ENCODE data around the gene KRTAP1-1.
"Not testable (repeated sequence)": the region's sequence is repeated elsewhere in the genome, so short reads cannot be mapped to it uniquely, and the experiment has no call there.

The KRTAP1-1 gene

GRCh38 chr17:41013181-41013580 lies 28.1 kb downstream of the KRTAP1-1 start:
- in situ Hi-C loops (cut with MboI; ENCODE audit: low sequenced_read_pairs) = no loop called here

- in situ Hi-C loops (cut with MboI; ENCODE audit: low sequenced_read_pairs) = no loop called here
Observed at GRCh38 chr17:41012326-41013120, 28.7 kb downstream of the KRTAP1-1 start.

GRCh38 chr17:41010441-41010840 lies 30.8 kb downstream of the KRTAP1-1 start:
- in situ Hi-C loops (cut with MboI; ENCODE audit: low sequenced_read_pairs) = no loop called here

- in situ Hi-C loops (cut with MboI; ENCODE audit: low sequenced_read_pairs) = no loop called here
Observed at GRCh38 chr17:41009936-41010335, 31.3 kb downstream of the KRTAP1-1 start.

- in situ Hi-C loops (cut with MboI; ENCODE audit: low sequenced_read_pairs) = no loop called here
Observed at GRCh38 chr17:41009301-41009760, 31.9 kb downstream of the KRTAP1-1 start.

GRCh38 chr17:41008811-41009210 lies 32.4 kb downstream of the KRTAP1-1 start, which contains the start of gene KRTAP3-1:
TSS of gene KRTAP3-1 (minus strand) at chr17:41009128. CDS start at chr17:41009074, 54 bp downstream.
- in situ Hi-C loops (cut with MboI; ENCODE audit: low sequenced_read_pairs) = no loop called here

GRCh38 chr17:41004397-41004796 lies 36.9 kb downstream of the KRTAP1-1 start:
- in situ Hi-C loops (cut with MboI; ENCODE audit: low sequenced_read_pairs) = no loop called here

GRCh38 chr17:41003926-41004325 lies 37.3 kb downstream of the KRTAP1-1 start:
- in situ Hi-C loops (cut with MboI; ENCODE audit: low sequenced_read_pairs) = no loop called here

GRCh38 chr17:41002814-41003213 lies 38.4 kb downstream of the KRTAP1-1 start:
- in situ Hi-C loops (cut with MboI; ENCODE audit: low sequenced_read_pairs) = no loop called here

- in situ Hi-C loops (cut with MboI; ENCODE audit: low sequenced_read_pairs) = no loop called here
Observed at GRCh38 chr17:41001795-41002194, 39.5 kb downstream of the KRTAP1-1 start.

- in situ Hi-C loops (cut with MboI; ENCODE audit: low sequenced_read_pairs) = not testable (repeated sequence)
Observed at GRCh38 chr17:40999563-40999962, 41.7 kb downstream of the KRTAP1-1 start, which contains the start of gene KRTAP3-2. TSS of gene KRTAP3-2 (minus strand) at chr17:40999906. CDS start at chr17:40999853, 53 bp downstream.

GRCh38 chr17:40997361-40997760 lies 43.9 kb downstream of the KRTAP1-1 start:
- in situ Hi-C loops (cut with MboI; ENCODE audit: low sequenced_read_pairs) = no loop called here

GRCh38 chr17:40996829-40997228 lies 44.4 kb downstream of the KRTAP1-1 start:
- in situ Hi-C loops (cut with MboI; ENCODE audit: low sequenced_read_pairs) = no loop called here

- in situ Hi-C loops (cut with MboI; ENCODE audit: low sequenced_read_pairs) = no loop called here
Observed at GRCh38 chr17:40995116-40995515, 46.1 kb downstream of the KRTAP1-1 start.

- in situ Hi-C loops (cut with MboI; ENCODE audit: low sequenced_read_pairs) = no loop called here
Observed at GRCh38 chr17:40993839-40994238, 47.4 kb downstream of the KRTAP1-1 start, which contains the start of gene KRTAP3-3. TSS of gene KRTAP3-3 (minus strand) at chr17:40994164. CDS start at chr17:40994097, 67 bp downstream.

GRCh38 chr17:40993084-40993483 lies 48.2 kb downstream of the KRTAP1-1 start:
- in situ Hi-C loops (cut with MboI; ENCODE audit: low sequenced_read_pairs) = no loop called here

GRCh38 chr17:40992666-40993065 lies 48.6 kb downstream of the KRTAP1-1 start:
- in situ Hi-C loops (cut with MboI; ENCODE audit: low sequenced_read_pairs) = no loop called here

Measured in HL-60/S4 treated with retinoic acid at 250 ng/mL for 4 days and 3 days (cell line).